HCT116 (cell line): ENCODE results near the gene ZCCHC17. TPM values are rescaled to one million over a fixed set of nuclear protein-coding genes. Genes with fewer than 3 reads are reported as not detected.

Experiments
- ATAC-seq: fragments of 200-7000 bp; cut with Tn5 transposase; 2 replicates; pipeline ENCODE4 v1.9.1; 2020; ENCODE audit warnings: mild to moderate bottlenecking, moderate library complexity
- BruUV-seq: library from RNA; stranded (reverse); fragments of 400-500 nt; replicated peaks from 2 replicates; lab custom pipeline; 2021; lab: Mats Ljungman, UMichigan
- CTCF ChIA-PET: fragments of 300-600 bp; sonication (Branson Sonifier 250); formaldehyde crosslinking; loops from one replicate; lab custom pipeline; 2021; ENCODE audit warnings: antibody characterized with exemption; lab: Charles Lee
- POLR2A ChIA-PET: fragments of 300-600, 350-600 bp; sonication (Branson Sonifier 250); formaldehyde crosslinking; loops from one replicate; lab custom pipeline; 2021; ENCODE audit warnings: antibody characterized with exemption; lab: Charles Lee
- RAD21 ChIA-PET, 2 experiments: fragments of 300-600 bp; sonication (Branson Sonifier 250); formaldehyde crosslinking; loops; one replicate each; lab custom pipeline; 2023; ENCODE audit warnings: low total read pairs in 2 of 2; ENCODE audit not compliant: uncharacterized antibody in 2 of 2, unreplicated experiment in 2 of 2, low non-redundant PET in 1 of 2; lab: Charles Lee
- DNase-seq: peaks from one replicate; pipeline ENCODE4 v3.0.0-alpha.2; 2010; ENCODE audit warnings: low read depth, low spot score
- H2AFZ ChIP-seq: fragments of 200-600 bp; shearing (Covaris generic), sonication (generic); 2 replicates; pipeline ENCODE4 v1.6.1; 2017; ENCODE audit warnings: low read depth, mixed run types, mixed read lengths, antibody characterized with exemption, low read length; ENCODE audit not compliant: poor library complexity, severe bottlenecking
- H3K27ac ChIP-seq: 2 replicates; pipeline ENCODE4 v1.5.1; 2012; ENCODE audit warnings: low read depth, low read length
- H3K27me3 ChIP-seq: fragments of 200-600 bp; sonication (generic); 2 replicates; pipeline ENCODE4 v1.6.1; 2016; ENCODE audit warnings: mixed run types, low read length, mixed read lengths; ENCODE audit not compliant: insufficient read depth
- H3K36me3 ChIP-seq, 2 experiments: fragments of 200-500 bp in 1 of 2; fragments of 200-600 bp in 1 of 2; sonication (Bioruptor generic) in 1 of 2; sonication (generic) in 1 of 2; 2 replicates each; pipeline versions ENCODE4 v1.5.1 to v1.6.1; 2014 to 2016; ENCODE audit warnings: low read length in 2 of 2, inconsistent platforms in 1 of 2, mixed read lengths in 1 of 2, mixed run types in 1 of 2; ENCODE audit not compliant: insufficient read depth in 2 of 2, control insufficient read depth in 1 of 2
- H3K4me1 ChIP-seq, 2 experiments: fragments of 200-600 bp in 1 of 2; sonication (generic) in 1 of 2; 2 replicates each; pipeline versions ENCODE4 v1.5.1 to v1.6.1; 2012 to 2017; ENCODE audit warnings: low read length in 2 of 2, inconsistent platforms in 1 of 2, mild to moderate bottlenecking in 1 of 2, mixed read lengths in 1 of 2, mixed run types in 1 of 2, moderate library complexity in 1 of 2; ENCODE audit not compliant: insufficient read depth in 2 of 2, control insufficient read depth in 1 of 2
- H3K4me2 ChIP-seq: fragments of 200-600 bp; sonication (generic); 2 replicates; pipeline ENCODE4 v1.6.1; 2017; ENCODE audit warnings: mixed run types, low read length, mixed read lengths
- H3K4me3 ChIP-seq, 2 experiments: fragments of 200-600 bp in 1 of 2; sonication (generic) in 1 of 2; replicated peaks in 1 of 2; 2 replicates each; pipeline ENCODE4 v1.5.1; 2011 to 2016; ENCODE audit warnings: low read length in 2 of 2, control low read depth in 1 of 2, low read depth in 1 of 2, mild to moderate bottlenecking in 1 of 2, mixed read lengths in 1 of 2, mixed run types in 1 of 2
- H3K79me2 ChIP-seq: fragments of 200-600 bp; sonication (generic); 2 replicates; pipeline ENCODE4 v1.6.1; 2017; ENCODE audit warnings: mild to moderate bottlenecking, mixed run types, low read length, moderate library complexity, mixed read lengths; ENCODE audit not compliant: insufficient read depth
- H3K9ac ChIP-seq: fragments of 200-600 bp; sonication (generic); 2 replicates; pipeline ENCODE4 v1.6.1; 2016; ENCODE audit warnings: low read length, mixed read lengths
- H3K9me2 ChIP-seq: fragments of 200-600 bp; sonication (generic), shearing (Covaris generic); 2 replicates; pipeline ENCODE4 v1.6.1; 2017; ENCODE audit warnings: mixed run types, mild to moderate bottlenecking, moderate library complexity; ENCODE audit not compliant: insufficient read depth
- H3K9me3 ChIP-seq, 2 experiments: fragments of 200-500 bp in 1 of 2; fragments of 200-600 bp in 1 of 2; sonication (Bioruptor generic) in 1 of 2; sonication (generic) in 1 of 2; 2 replicates each; pipeline ENCODE4 v1.6.1; 2014 to 2017; ENCODE audit warnings: low read length in 2 of 2, mixed read lengths in 2 of 2, inconsistent platforms in 1 of 2, low read depth in 1 of 2, mild to moderate bottlenecking in 1 of 2, mixed run types in 1 of 2, moderate library complexity in 1 of 2; ENCODE audit not compliant: control insufficient read depth in 1 of 2, insufficient read depth in 1 of 2
- H4K20me1 ChIP-seq: fragments of 200-600 bp; sonication (generic), shearing (Covaris generic); 2 replicates; pipeline ENCODE4 v1.6.1; 2017; ENCODE audit warnings: mixed run types, mild to moderate bottlenecking, moderate library complexity; ENCODE audit not compliant: insufficient read depth
- EGR1 ChIP-seq: IDR thresholded peaks from 2 replicates; pipeline ENCODE4 v1.6.1; 2012; ENCODE audit warnings: low read depth
- ELF1 ChIP-seq: IDR thresholded peaks from 2 replicates; pipeline ENCODE4 v1.6.1; 2012; ENCODE audit warnings: low read depth, borderline replicate concordance
- EZH2 ChIP-seq: fragments of 200-600 bp; sonication (generic); IDR thresholded peaks from 2 replicates; pipeline ENCODE4 v1.6.1; 2017; ENCODE audit warnings: antibody characterized with exemption, mixed run types
- EZH2phosphoT487 ChIP-seq: fragments of 200-600 bp; IDR thresholded peaks from 2 replicates; pipeline ENCODE4 v1.6.1; 2018; ENCODE audit warnings: antibody characterized with exemption, borderline replicate concordance
- FOSL1 ChIP-seq: IDR thresholded peaks from 2 replicates; pipeline ENCODE4 v1.6.1; 2012; ENCODE audit warnings: low read depth
- POLR2A ChIP-seq: IDR thresholded peaks from 2 replicates; pipeline ENCODE4 v1.7.0; 2011; ENCODE audit warnings: borderline replicate concordance; ENCODE audit not compliant: insufficient read depth, insufficient read length; ENCODE audit errors: extremely low read depth
- TCF7L2 ChIP-seq: IDR thresholded peaks from 2 replicates; pipeline ENCODE4 v1.7.0; 2011; ENCODE audit warnings: borderline replicate concordance, inconsistent platforms; ENCODE audit not compliant: insufficient read depth, insufficient read length; ENCODE audit errors: extremely low read depth
- intact Hi-C: fragments of 100-400 bp; cut with micrococcal nuclease; formaldehyde crosslinking; loops from 2 replicates; pipeline ENCODE4 v1.10.0; 2022
- total RNA-seq: library from RNA; stranded (reverse); gene quantifications from one replicate; pipeline ENCODE4 v1.2.1, GENCODE V29; 2021; ENCODE audit not compliant: unreplicated experiment
- TF ChIP-seq, protein P1 (sequence below): IDR thresholded peaks from 2 replicates; pipeline ENCODE4 v1.6.1; 2012
- TF ChIP-seq, protein P2 (sequence below): IDR thresholded peaks from 2 replicates; pipeline ENCODE4 v1.6.1; 2012
- TF ChIP-seq, protein P3 (sequence below): IDR thresholded peaks from 2 replicates; pipeline ENCODE4 v1.6.1; 2011; ENCODE audit warnings: mild to moderate bottlenecking, low read length, moderate library complexity; ENCODE audit not compliant: insufficient replicate concordance; ENCODE audit errors: extremely low read depth

The ZCCHC17 gene
- total RNA-seq, 1 experiment from 2014 or later, result 27.8 TPM

DNA sequence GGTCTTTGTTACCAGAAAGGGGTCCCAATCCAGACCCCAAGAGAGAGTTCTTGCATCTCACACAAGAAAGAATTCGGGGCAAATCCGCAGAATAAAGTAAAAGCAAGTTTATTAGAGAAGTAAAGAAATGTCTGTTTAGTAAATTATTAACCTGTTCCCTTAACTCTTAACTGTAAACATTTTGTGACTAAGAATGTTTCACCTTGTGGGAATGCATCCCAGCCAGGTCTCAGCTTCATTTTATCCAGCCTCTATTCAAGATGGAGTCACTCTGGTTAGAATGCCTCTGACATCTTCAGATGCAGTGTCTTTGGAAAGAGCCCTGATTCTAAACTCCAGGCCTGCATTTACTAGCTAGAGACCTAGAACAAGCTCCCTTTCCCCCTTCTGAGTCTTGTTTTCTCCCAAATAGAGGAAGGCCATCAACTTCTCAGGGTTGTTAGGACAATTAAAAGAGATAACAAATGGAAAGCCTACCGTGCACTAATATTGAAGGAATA, 80.6 kb downstream of the ZCCHC17 start:
- POLR2A ChIA-PET, result no interaction called here
- no peak overlapping the region for H3K27ac ChIP-seq

DNA sequence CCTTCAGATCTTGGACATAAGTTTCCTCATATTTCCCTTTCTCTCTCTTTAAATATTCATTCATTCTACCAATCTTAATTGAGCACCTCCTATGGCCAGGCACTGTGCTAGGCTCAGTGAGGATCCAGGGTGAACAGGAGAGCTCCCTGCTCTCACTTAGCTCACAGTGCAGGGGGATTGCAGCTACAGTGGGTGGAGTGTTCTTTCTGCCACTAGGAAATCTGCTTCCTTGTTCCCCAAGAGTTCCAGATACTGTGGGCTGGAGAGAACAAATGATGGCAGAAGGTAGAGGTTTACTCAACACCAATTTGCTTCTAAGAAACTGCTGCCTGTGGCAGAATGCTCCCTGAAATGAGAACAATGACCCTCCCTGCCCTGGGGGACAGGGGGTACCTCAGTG, 81.2 kb downstream of the ZCCHC17 start:
- BruUV-seq, result no TSS peak
- H3K27ac ChIP-seq, result no peak overlapping the region
- ChIA-PET RAD21 (no interaction called here), POLR2A (no interaction called here), CTCF (no interaction called here)
- H4K20me1 ChIP-seq, result no peaks in the 10 kb centered on the region
- H3K4me1 ChIP-seq, result peaks cover 0 to 17% of the 10 kb centered on the region in 2 experiments; a peak in 1 of 4 replicates
- ATAC-seq (no peak), DNase-seq (no peak)
- TF ChIP-seq, protein P1, sequence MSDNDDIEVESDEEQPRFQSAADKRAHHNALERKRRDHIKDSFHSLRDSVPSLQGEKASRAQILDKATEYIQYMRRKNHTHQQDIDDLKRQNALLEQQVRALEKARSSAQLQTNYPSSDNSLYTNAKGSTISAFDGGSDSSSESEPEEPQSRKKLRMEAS, result no peak
- TF ChIP-seq ELF1, result no peak
- no peak for TF ChIP-seq TCF7L2
- TF ChIP-seq, protein P2, sequence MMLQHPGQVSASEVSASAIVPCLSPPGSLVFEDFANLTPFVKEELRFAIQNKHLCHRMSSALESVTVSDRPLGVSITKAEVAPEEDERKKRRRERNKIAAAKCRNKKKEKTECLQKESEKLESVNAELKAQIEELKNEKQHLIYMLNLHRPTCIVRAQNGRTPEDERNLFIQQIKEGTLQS, result no peak
- no peak for TF ChIP-seq POLR2A
- TF ChIP-seq EZH2phosphoT487, result no peak
- TF ChIP-seq, protein P3, sequence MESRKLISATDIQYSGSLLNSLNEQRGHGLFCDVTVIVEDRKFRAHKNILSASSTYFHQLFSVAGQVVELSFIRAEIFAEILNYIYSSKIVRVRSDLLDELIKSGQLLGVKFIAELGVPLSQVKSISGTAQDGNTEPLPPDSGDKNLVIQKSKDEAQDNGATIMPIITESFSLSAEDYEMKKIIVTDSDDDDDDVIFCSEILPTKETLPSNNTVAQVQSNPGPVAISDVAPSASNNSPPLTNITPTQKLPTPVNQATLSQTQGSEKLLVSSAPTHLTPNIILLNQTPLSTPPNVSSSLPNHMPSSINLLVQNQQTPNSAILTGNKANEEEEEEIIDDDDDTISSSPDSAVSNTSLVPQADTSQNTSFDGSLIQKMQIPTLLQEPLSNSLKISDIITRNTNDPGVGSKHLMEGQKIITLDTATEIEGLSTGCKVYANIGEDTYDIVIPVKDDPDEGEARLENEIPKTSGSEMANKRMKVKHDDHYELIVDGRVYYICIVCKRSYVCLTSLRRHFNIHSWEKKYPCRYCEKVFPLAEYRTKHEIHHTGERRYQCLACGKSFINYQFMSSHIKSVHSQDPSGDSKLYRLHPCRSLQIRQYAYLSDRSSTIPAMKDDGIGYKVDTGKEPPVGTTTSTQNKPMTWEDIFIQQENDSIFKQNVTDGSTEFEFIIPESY, result no peak
- TF ChIP-seq EGR1, result no peak
- no peak for TF ChIP-seq FOSL1
- H3K36me3 ChIP-seq, result no peaks in the 10 kb centered on the region
- no peaks in the 10 kb centered on the region for H3K79me2 ChIP-seq
- H2AFZ ChIP-seq, result no peak overlapping the region
- H3K9me2 ChIP-seq, result no peaks in the 10 kb centered on the region
- H3K9ac ChIP-seq, result no peak overlapping the region
- no peak overlapping the region for H3K4me2 ChIP-seq
- no peaks in the 10 kb centered on the region for H3K9me3 ChIP-seq
- intact Hi-C loops, result no loop called here
- H3K4me3 ChIP-seq, result no peak overlapping the region
- no peaks in the 10 kb centered on the region for H3K27me3 ChIP-seq

More for the DNA sequence above, 80.6 kb downstream of the ZCCHC17 start:
- Histone ChIP-seq H4K20me1 (no peaks in the 10 kb centered on the region), H3K36me3 (no peaks in the 10 kb centered on the region), H3K4me1 (peaks cover 0 to 17% of the 10 kb centered on the region in 2 experiments; a peak in 1 of 4 replicates), H3K27me3 (no peaks in the 10 kb centered on the region), H3K9me2 (no peaks in the 10 kb centered on the region), H3K9ac (no peak overlapping the region), H3K9me3 (no peaks in the 10 kb centered on the region), H3K4me3 (no peak overlapping the region), H3K4me2 (no peak overlapping the region)
- BruUV-seq, result no TSS peak
- no peak for ATAC-seq
- ChIA-PET RAD21 (no interaction called here), CTCF (no interaction called here)
- intact Hi-C loops, result no loop called here
- TF ChIP-seq ELF1 (no peak), EZH2 (no peak), FOSL1 (no peak)
- TF ChIP-seq, all 23 proteins: peak for 0
- Histone ChIP-seq H2AFZ (no peak overlapping the region), H3K79me2 (no peaks in the 10 kb centered on the region)
- DNase-seq, result no peak
